GM21367 (cell line): ENCODE results near the gene MIF4GD.
"Not testable (repeated sequence)": the region's sequence is repeated elsewhere in the genome, so short reads cannot be mapped to it uniquely, and the experiment has no call there.

Experiments used
- ATAC-seq: cut with Tn5 transposase; IDR thresholded peaks from one replicate; pipeline ENCODE4 v1.9.1; 2021; ENCODE audit not compliant: unreplicated experiment

Gene MIF4GD

GRCh38 chr17:75289115-75289831, 18.2 kb upstream of the MIF4GD start, which contains the start of gene SLC25A19:
SLC25A19 (minus strand) TSS chr17:75289433; CDS start chr17:75286764, 2,669 bp downstream.
- ATAC-seq, result peak; percentile 73

GRCh38 chr17:75288770-75289114, 17.7 kb upstream of the MIF4GD start:
- peak; percentile 13 for ATAC-seq

- no peak for ATAC-seq
Observed at GRCh38 chr17:75288359-75288758, 17.3 kb upstream of the MIF4GD start.

DNA sequence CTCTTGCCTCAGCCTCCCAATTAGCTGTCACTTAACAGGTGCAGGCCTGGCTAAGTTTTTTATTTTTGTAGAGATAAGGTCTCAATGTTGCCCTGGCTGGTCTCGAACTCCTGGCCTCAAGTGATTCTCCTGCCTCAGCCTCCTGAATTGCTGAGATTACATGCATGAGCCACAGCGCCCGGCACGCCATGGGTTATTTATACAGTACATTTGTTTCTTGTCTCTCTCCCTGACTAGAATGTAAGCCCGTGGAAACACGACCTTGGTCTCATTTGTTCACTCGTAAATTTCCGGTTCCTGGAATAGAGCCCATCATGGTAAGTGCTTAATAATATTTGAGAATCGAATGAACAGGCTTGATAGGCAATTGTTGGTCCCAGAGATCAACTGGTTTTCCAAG, 16.2 kb upstream of the MIF4GD start:
- ATAC-seq, result no peak

DNA sequence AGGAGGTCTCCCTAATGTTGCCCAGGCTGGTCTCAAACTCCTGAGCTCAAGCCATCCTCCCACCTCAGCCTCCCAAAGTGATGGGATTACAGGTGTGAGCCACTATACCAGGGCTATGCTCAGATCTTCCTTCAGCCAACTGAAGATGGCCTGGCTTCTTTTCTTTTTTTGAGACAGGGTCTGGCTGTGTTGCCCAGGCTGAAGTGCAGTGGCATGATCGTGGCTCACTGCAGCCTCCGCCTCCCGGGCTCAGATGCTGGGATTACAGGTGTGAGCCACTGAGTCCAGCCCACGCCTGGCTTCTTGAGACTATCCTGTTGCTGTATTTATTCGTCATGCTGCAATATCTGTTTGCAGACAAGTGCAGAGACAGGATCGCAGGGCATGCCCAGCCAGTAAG, 14.1 kb upstream of the MIF4GD start:
- ATAC-seq, result no peak

- ATAC-seq, result not testable (repeated sequence)
Observed at GRCh38 chr17:75280189-75280588, 9.2 kb upstream of the MIF4GD start.

DNA sequence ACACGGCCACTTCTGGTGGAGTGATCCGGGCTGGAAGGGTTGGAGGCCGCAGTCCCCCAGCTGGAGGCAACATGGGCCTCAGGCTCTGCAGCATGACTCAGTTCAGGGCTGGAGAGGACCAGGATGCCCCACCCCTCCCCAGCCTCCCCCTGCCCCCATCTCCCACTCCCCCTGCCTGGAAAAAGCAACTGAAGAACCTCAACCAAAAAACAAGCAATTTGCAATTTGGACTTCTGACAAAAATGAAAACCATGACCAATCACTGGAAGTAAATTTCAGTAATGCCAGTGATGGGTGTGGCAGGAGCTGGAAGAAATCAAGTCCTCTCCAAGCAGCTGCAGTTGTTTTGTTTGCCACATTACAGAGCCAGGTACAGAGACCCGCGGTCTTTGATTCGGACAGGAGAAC, 6.6 kb upstream of the MIF4GD start:
- no peak for ATAC-seq

GRCh38 chr17:75273977-75274708, 3.1 kb upstream of the MIF4GD start:
- ATAC-seq, result no peak

DNA sequence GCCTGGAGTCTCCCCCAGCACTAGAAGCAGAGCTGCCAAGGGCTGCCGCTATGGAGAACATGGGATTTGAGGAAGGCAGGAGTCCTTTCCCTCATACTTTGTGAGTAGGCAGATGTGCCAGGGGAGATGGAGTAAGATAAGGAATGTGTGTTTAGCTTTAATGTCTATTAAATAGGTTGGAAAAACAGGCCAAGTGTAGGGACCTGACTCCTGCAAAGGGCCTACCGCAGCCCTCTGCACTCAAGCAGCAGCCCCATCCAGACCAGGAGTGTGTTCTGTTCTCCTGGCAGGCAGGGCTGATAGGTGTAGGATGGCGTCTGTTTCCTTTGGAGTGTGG, 1.8 kb upstream of the MIF4GD start:
- ATAC-seq, result no peak

- no peak for ATAC-seq
Observed at GRCh38 chr17:75271955-75272847, 1.2 kb upstream of the MIF4GD start.

DNA sequence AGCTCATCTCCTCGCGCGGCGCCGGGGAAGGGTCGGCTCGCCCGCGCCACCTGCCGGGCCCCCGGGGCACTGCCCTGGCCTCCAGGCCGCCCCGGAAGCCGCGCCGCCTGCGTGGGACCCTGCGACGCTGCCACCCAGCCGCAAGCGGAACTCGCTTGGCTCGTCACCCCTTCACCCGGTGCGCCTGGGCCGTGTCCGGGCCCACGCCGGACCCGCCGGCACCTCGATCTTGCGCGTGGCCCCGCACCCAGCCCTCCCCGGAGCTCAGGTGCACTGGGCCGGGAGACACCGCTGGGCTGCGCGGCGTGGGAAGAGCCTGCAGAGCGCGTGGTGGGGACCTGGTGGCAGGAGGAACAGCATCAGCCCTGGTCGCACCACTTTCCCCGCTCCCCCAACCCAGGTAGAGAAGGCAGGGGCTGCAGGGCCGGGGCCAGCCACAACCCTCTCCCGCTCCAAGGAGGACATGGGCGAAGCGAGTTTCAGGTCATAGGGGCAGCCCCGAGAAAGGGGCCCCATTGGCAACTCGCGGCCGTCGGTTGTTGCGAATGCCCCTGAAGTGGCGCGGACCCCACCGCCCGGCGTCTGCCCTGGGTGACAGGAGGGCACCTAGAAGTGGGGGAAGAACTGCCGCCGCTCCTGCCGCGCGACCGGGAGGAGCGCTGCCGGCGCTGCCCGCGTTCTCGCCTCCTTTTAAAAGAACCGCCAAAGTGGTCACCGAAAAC, 363 bp upstream of the MIF4GD start:
- ATAC-seq, result peak; percentile 50

- ATAC-seq, result peak; percentile 27
Observed at GRCh38 chr17:75270218-75270965, 639 bp downstream of the MIF4GD start.

GRCh38 chr17:75269844-75270217, 1.2 kb downstream of the MIF4GD start:
- ATAC-seq, result no peak

- no peak for ATAC-seq
Observed at GRCh38 chr17:75267411-75268232, 3.4 kb downstream of the MIF4GD start.

GRCh38 chr17:75267153-75267410, 3.9 kb downstream of the MIF4GD start:
- no peak for ATAC-seq

DNA sequence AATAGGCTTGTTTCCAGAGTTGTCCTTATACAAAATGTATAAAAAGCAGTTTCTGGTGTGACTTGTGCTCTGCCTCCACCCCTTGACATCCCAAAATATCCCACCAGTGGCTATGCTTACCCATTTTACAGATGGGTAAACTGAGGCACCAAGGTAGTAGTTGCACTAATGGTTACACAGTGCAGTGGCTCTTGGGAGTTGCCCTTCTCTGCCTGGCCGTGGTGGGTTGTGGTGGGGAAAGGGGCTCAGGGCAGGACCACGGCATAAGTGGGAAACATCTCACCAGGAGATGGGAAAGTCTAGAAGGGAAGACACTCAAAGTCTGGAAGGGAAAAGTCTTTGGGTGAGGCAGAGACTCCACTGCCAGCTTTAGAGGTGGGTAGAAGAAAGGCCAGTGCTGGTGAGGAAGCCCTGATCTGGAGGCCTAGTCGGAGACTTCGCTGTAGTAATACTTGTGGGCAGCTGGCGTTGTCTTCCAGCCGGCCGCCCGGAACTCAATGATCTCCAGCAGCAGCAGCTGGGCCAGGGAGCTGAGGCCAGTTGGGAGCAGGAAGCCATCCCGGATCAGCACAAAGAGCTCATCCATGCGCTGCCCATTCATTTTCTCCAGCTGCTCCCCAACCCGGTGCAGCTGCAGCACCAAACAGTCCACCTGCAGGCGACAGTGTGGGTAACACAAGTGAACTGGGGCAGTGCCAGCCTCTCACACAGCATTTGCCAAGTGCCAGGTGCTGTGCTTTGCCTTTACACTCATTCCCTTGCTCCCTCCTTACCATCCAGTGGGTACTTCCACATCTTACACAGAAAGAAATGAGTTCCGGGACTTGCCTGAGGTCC, 4.5 kb downstream of the MIF4GD start:
- no peak for ATAC-seq

GRCh38 chr17:75265614-75266315, 5.3 kb downstream of the MIF4GD start:
- ATAC-seq, result no peak

GRCh38 chr17:75263055-75263454, 8.0 kb downstream of the MIF4GD start:
- no peak for ATAC-seq
